Colonic mucosa (tissue), 4 donors: ENCODE data around the gene MEI1. TPM values are rescaled to one million over a fixed set of nuclear protein-coding genes. Genes with fewer than 3 reads are reported as not detected.
A peak's percentile ranks its signal among the peaks of the same experiment; 100 is the strongest.

Experiments used
- DNase-seq: peaks from one replicate; pipeline ENCODE4 v3.0.0-alpha.2; 2020
- H3K27ac ChIP-seq: fragments of 200-600 bp; one replicate; pipeline ENCODE4 v1.8.0; 2021
- H3K27me3 ChIP-seq: fragments of 200-600 bp; one replicate; pipeline ENCODE4 v1.8.0; 2021
- H3K36me3 ChIP-seq: fragments of 200-600 bp; one replicate; pipeline ENCODE4 v1.8.0; 2021
- H3K4me1 ChIP-seq: fragments of 200-600 bp; one replicate; pipeline ENCODE4 v1.8.0; 2021; ENCODE audit warnings: mild to moderate bottlenecking
- H3K4me3 ChIP-seq: fragments of 200-600 bp; one replicate; pipeline ENCODE4 v1.8.0; 2021
- H3K9ac ChIP-seq, 2 donors: one replicate each; pipeline ENCODE4 v1.7.0; 2013; ENCODE audit warnings: control low read depth in 2 of 2, low read depth in 2 of 2, low read length in 2 of 2
- H3K9me3 ChIP-seq: fragments of 200-600 bp; one replicate; pipeline ENCODE4 v1.8.0; 2021
- intact Hi-C: fragments of 100-400 bp; cut with DNase I; formaldehyde crosslinking; loops from one replicate; pipeline ENCODE4 v1.14.1; 2022
- total RNA-seq, 2 donors: library from RNA; stranded (reverse); fragmentation: NEBNext Ultra II Directional in 1 of 2; extraction: Animal tissue kit (Norgen Biotek cat#: 25700) in 1 of 2; gene quantifications; one replicate each; pipeline ENCODE4 v1.2.1, GENCODE V29; 2021
- TF ChIP-seq, protein P1 (sequence below): fragments of 200-600 bp; IDR thresholded peaks from one replicate; pipeline ENCODE4 v1.8.0; 2022; ENCODE audit warnings: antibody characterized with exemption, mild to moderate bottlenecking
- donor health status: healthy.
- donor health status: DM: no; HTN: no; CAD: no.
- donor health status: DM: no; HTN: no; CAD: no.

Gene MEI1
- total RNA-seq, 2 donors from 2014 or later, result 1.8 to 1.9 TPM

DNA sequence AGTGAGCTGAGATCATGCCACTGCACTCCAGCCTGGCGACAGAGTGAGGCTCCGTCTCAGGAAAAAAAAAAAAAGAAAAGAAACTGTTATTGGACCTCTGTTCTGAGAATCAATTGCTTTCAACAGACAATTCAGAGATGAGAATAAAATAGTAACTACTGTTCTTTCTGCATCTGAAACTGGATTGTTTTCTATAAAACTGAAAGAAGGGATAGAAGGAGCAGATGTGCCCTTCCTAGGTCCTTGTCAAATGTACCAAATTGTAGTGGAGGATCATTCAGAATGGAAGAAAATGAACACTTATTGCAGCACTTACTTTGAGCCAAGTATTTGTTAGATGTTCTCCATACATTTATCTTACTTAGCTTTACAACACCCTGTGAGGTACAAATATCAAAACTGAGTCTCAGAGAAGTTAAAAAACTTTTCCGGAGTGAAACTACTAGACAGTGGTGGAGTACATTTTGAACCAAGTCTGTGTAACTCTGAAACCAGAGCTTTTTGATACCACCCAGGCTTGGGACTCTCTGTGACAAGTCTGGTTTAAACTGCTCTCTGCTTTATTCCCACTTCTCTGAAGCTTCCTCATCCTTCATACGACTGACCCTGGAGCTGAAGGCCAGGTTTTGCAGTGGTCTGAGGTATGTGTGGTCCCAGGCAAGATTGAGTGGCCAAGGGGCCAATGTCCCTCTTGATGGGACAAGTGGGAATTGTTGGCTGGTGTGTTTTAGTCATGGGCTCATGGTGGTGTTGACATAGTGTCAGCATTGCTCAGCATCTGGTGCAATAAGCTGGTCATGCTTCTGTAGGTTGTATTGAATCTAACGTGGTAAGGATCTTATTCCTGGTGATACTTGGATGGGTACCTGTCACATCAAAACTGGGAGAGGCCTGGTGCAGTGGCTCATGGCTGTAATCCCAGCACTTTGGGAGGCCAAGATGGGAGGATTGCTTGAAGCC, 53.0 kb downstream of the MEI1 start:
- Histone ChIP-seq H3K4me3 (no peak overlapping the region), H3K36me3 (no peaks in the 10 kb centered on the region), H3K27me3 (no peaks in the 10 kb centered on the region), H3K27ac (no peak overlapping the region), H3K4me1 (no peaks in the 10 kb centered on the region), H3K9ac (no peak overlapping the region), H3K9me3 (no peaks in the 10 kb centered on the region)
- no peak for DNase-seq
- intact Hi-C loops, result no loop called here
- TF ChIP-seq, protein P1, sequence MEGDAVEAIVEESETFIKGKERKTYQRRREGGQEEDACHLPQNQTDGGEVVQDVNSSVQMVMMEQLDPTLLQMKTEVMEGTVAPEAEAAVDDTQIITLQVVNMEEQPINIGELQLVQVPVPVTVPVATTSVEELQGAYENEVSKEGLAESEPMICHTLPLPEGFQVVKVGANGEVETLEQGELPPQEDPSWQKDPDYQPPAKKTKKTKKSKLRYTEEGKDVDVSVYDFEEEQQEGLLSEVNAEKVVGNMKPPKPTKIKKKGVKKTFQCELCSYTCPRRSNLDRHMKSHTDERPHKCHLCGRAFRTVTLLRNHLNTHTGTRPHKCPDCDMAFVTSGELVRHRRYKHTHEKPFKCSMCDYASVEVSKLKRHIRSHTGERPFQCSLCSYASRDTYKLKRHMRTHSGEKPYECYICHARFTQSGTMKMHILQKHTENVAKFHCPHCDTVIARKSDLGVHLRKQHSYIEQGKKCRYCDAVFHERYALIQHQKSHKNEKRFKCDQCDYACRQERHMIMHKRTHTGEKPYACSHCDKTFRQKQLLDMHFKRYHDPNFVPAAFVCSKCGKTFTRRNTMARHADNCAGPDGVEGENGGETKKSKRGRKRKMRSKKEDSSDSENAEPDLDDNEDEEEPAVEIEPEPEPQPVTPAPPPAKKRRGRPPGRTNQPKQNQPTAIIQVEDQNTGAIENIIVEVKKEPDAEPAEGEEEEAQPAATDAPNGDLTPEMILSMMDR, result no peak

DNA sequence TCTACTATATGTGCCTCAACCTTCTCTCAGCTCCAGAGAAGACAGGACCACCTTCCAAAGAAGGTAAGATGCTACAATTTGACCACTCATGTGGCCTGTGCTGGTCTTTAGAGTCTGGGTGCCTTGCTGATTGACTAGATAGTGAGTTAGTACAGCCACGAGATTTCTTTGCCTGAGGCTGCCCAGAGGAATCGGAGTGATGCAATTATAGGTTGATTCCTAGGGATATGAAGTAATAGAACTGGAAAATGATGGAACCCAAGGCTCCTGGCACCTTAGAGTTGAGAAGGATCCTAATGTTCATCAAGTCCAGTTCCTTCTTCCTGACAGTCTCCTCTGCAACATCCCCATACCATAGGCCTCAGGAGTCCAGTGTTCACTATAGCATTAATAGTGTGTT, 54.7 kb downstream of the MEI1 start:
- no peak overlapping the region for H3K4me3 ChIP-seq
- TF ChIP-seq, protein P1, result no peak
- intact Hi-C loops, result no loop called here
- DNase-seq, result no peak
- no peak overlapping the region for H3K27ac ChIP-seq
- H3K4me1 ChIP-seq, result no peaks in the 10 kb centered on the region
- no peaks in the 10 kb centered on the region for H3K36me3 ChIP-seq
- no peaks in the 10 kb centered on the region for H3K27me3 ChIP-seq
- H3K9me3 ChIP-seq, result no peaks in the 10 kb centered on the region
- no peak overlapping the region for H3K9ac ChIP-seq

DNA sequence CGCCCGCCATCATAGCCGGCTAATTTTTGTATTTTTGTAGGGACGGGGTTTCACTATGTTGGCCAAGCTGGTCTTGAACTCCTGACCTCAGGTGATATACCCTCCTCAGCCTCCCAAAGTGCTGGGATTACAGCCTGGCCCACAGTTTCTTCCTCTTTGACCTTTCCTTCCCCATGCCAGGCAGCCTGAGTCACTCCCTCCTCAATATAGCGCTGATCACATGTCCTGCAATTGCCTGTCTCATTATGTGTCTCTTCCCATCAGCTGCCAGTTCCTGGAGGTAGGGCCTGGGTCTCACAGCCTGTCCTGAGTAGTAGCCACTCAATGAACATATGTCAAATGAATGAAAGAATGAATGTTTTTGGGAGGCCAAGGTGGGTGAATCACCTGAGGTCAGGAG, 58.2 kb downstream of the MEI1 start:
- Histone ChIP-seq H3K27me3 (no peaks in the 10 kb centered on the region), H3K4me3 (no peak overlapping the region), H3K4me1 (no peaks in the 10 kb centered on the region), H3K27ac (no peak overlapping the region), H3K36me3 (no peaks in the 10 kb centered on the region), H3K9me3 (no peaks in the 10 kb centered on the region), H3K9ac (no peak overlapping the region)
- no peak for DNase-seq
- intact Hi-C loops, result no loop called here
- TF ChIP-seq, protein P1, result no peak

DNA sequence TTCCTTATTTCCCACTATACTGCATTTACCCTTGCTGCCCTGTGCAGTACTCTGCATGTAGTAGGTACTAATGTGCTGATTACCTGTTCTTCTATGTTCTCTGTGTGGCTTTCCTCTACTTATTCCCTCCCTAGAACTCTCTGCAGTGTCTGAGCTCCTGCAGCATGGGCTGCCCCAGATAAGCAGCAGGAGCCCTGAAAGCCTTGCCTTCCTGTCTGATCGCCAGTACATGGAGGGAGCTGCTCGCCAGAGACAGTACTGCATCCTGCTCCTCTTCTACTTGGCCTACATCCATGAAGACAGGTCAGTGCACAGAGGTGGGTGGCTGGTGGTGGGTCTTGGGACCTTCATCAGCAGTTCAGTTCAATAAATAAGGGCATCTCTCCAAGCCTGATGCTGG, 58.9 kb downstream of the MEI1 start:
- no peaks in the 10 kb centered on the region for H3K27me3 ChIP-seq
- H3K4me1 ChIP-seq, result no peaks in the 10 kb centered on the region
- no peak overlapping the region for H3K27ac ChIP-seq
- intact Hi-C loops, result no loop called here
- no peaks in the 10 kb centered on the region for H3K36me3 ChIP-seq
- no peaks in the 10 kb centered on the region for H3K9me3 ChIP-seq
- no peak overlapping the region for H3K9ac ChIP-seq
- TF ChIP-seq, protein P1, result no peak
- no peak overlapping the region for H3K4me3 ChIP-seq
- DNase-seq, result no peak

DNA sequence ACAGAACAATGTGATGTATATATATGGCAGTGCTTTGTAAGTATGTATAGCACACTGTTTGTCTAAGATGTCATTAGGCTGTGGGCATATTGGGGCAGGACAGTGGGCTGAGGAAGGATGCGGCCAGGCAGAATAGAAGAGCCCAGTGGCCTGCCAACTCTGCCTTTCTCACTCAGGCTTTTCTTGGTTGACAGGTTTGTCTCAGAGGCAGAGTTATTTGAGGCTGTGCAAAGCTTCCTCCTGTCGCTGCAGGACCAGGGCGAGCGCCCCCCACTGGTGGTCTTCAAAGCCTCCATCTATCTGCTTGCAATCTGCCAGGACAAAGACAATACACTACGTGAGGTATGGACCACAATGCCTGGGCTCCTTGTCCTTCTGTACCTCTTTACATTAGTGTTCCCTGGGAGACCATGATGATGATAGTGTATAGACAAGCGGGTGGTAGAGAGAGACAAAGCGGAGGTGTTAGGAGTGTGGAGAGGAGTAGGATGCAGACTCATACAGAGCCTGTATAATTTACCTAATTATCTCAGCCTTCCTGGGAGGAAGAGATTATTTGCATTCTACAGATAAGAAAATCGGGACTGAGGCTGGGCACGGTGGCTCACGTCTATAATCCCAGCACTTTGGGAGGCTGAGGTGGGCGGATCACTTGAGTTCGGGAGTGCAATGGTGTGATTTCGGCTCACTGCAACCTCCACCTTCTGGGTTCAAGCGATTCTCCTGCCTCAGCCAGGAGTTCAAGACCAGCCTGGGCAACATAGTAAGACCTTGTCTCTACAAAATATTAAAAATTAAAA, 63.9 kb downstream of the MEI1 start:
- H3K9ac ChIP-seq, result no peak overlapping the region
- H3K36me3 ChIP-seq, result no peaks in the 10 kb centered on the region
- H3K27ac ChIP-seq, result no peak overlapping the region
- no peaks in the 10 kb centered on the region for H3K9me3 ChIP-seq
- intact Hi-C loops, result no loop called here
- H3K4me1 ChIP-seq, result no peaks in the 10 kb centered on the region
- DNase-seq, result peak; percentile 31
- no peak overlapping the region for H3K4me3 ChIP-seq
- TF ChIP-seq, protein P1, result no peak
- H3K27me3 ChIP-seq, result no peaks in the 10 kb centered on the region
